GM21526 (cell line): ENCODE results near the gene TMEM52B.
"Not testable (repeated sequence)": the region's sequence is repeated elsewhere in the genome, so short reads cannot be mapped to it uniquely, and the experiment has no call there.

Source experiments
- ATAC-seq: cut with Tn5 transposase; IDR thresholded peaks from one replicate; pipeline ENCODE4 v1.9.1; 2021; ENCODE audit warnings: moderate library complexity; ENCODE audit not compliant: unreplicated experiment, low FRiP score

TMEM52B gene

GRCh38 chr12:10211101-10211939 is 32.5 kb downstream of the TMEM52B start:
- ATAC-seq, result no peak

DNA sequence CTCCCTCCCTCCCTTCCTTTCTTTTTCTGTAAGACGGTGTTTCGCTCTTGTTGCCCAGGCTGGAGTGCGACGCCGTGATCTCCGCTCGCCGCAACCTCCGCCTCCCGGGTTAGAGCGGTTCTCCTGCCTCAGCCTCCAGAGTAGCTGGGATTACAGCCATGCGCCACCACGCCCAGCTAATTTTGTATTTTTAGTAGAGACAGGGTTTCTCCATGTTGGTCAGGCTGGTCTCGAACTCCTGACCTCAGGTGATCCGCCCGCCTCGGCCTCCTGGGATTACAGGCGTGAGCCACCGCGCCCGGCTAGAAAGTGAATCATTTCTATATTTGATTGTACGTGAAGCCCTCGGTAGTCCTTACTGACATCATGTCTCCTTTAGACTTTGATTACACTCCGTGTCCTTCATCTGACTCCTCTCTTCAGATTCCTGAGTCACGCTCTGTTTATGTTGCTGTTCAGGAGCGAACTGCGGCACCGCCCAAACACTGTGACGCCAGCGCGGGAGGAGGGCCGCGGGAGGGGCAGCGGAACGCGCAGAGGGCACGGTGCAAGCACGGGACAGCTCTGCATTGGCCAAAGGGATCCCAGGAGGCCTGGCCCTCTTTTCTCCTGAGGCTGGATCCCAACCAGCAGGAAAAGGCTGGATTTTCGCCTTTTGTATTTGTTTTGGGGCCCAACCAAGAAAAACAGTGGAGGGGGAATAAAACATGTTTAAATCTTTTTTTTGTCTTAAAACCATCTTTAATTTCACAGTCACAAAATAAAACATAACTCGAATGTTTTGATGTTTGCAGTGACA is 33.3 kb downstream of the TMEM52B start:
- ATAC-seq, result peak; percentile 68

- ATAC-seq, result peak; percentile 66
Observed at GRCh38 chr12:10212739-10213131, 33.9 kb downstream of the TMEM52B start, which contains the start of gene GABARAPL1. Gene GABARAPL1, plus strand, starts transcription at chr12:10212877. Its CDS starts 253 bp downstream, at chr12:10213130.

DNA sequence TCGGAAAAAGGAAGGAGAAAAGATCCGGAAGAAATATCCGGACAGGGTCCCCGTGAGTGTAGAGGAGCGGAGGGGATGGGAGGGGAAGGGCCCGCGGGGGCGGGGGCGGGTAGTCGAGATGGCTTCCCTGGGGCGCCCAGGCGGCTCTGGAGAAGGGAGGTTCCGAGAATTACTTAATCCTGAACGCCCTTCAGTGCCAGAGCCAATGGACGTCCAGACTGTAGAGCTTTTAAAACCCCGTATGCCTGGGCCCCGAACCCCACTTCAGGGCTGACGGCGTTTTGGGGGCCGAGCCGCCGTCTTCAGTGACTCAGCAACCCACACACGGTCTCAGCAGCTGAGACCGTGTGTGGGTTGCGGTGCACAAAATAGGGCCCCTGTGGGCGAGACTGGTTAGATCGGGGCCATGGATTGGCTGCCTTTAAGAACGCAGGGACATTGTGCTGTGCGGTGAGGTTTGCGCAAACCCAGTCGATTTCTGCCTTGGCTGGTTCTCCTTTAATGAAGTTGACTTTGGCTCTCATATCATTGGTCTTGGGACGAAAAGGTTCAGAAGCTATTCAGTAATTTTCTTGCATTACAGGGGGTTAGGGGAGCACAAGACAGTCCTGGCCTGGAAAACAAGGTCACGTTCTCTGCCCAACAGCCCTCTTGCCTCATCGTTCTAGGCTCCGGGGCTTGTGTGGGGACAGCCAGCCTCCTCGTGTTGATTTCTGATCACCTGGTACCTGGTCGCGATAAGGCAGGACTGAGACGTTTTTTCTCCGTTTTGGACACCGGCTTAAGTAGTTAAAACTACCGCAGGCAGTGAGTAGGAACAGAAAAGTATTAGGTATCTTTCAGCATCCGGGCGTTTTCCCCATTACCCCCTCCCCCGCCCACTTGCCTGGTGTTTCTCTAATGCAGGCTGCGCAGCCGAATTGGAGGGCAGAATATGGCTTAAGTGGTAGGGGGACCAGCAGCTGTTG is 34.6 kb downstream of the TMEM52B start:
- peak; percentile 48 for ATAC-seq

DNA sequence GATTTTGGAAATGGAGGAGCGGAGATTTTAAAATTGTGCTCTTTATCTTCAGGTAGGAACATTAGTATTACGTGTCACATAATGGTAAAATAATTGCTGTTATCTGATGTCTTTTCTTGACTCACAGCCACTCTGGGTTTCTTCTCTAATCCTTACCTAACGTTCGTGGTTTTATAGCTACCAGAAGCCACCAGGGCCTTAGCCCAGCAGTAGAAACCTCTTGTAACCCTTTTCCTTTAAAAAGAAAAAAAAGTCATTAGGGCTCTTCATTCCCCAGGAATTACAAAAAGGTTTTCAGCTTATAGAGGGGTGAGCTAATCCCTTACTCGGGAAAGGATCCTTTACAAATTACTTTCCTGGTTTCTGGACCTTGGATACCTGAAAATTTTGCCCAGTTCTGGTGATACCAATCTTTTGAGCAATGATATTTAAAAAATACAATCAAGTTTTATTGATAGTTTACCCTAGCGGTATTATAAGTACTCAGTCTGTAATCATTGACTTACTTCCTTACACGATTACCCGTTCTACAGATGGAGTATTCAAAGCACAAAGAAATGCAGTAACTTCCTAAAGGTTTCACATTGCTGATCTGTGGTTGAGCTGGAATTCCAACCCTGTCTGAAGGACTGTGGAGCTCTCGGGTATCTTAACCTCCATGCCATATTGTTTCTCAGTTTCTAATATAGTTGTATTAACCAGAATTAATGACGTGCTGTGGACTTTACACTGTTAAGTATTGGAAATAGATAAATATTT is 35.5 kb downstream of the TMEM52B start:
- ATAC-seq, result no peak

DNA sequence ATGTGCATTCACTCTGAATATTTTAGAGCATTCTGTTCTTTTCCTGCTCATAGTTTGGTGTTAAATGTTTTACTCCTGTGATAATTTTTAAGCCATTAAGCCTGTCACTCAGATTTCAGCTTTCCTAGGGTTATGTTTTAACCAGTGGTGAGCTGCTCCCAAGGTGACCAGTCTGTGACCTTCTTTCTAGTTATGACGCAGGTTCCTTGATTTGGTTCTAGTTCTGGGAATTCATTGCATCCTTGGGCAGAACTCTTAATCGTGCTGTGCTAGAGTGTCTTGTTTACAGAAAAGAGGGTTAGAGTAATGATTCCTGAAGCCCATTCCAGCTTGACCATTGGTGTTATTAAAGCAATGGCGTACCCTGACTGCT is 36.0 kb downstream of the TMEM52B start:
- ATAC-seq, result no peak

DNA sequence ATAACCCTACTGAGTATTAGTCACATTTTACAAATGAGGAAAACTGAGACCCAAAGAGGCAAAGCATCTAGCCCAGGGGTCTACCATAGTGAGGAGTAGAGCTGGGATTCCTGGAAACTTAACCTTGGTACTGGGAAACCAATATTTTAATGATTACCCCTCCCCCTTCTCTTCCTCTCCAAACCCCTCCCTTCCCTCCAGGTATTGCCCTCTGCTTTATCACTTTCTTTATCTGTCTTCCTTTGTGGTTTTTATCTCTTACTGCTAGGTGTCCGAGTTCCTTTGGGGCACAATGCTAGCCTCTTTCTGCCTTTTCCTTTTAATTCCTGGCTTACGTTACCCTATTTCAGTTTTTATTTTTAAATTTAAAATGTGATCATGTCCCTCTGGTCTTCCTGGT is 36.6 kb downstream of the TMEM52B start:
- ATAC-seq, result no peak

GRCh38 chr12:10215946-10216345 is 37.1 kb downstream of the TMEM52B start:
- not testable (repeated sequence) for ATAC-seq

GRCh38 chr12:10218021-10218420 is 39.2 kb downstream of the TMEM52B start:
- ATAC-seq, result no peak

DNA sequence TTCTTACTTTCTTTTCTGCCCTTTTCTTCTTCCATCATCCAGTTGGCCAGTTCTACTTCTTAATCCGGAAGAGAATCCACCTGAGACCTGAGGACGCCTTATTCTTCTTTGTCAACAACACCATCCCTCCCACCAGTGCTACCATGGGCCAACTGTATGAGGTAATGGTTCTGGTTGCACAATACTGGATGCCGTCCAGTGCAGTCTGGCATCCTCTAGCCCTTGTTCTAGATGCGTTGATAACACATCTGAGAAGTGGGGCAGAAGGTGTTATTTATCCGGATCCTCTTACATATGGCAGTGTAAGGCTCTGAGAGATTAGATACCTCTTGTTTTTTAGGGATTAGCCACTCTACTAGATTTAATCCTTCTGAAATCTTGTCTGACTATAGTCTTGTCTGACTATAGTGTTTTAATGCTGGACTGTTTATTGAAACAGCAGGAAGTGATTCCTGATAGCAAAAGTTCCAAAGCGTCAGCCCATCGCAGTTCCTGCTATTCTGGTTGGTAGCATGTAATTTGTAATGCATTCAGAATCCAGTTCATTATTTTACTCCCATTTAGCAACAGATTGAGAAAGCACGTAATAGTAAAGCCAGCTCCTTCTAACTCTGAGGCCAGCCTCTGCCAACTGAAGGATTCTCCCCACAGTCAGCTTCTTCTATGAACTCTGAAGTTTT is 41.7 kb downstream of the TMEM52B start:
- ATAC-seq, result no peak

DNA sequence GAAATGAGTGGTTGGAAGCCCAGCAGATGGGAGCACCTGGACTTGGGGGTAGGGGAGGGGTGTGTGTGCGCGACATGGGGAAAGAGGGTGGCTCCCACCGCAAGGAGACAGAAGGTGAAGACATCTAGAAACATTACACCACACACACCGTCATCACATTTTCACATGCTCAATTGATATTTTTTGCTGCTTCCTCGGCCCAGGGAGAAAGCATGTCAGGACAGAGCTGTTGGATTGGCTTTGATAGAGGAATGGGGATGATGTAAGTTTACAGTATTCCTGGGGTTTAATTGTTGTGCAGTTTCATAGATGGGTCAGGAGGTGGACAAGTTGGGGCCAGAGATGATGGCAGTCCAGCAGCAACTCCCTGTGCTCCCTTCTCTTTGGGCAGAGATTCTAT is 43.0 kb downstream of the TMEM52B start:
- no peak for ATAC-seq

DNA sequence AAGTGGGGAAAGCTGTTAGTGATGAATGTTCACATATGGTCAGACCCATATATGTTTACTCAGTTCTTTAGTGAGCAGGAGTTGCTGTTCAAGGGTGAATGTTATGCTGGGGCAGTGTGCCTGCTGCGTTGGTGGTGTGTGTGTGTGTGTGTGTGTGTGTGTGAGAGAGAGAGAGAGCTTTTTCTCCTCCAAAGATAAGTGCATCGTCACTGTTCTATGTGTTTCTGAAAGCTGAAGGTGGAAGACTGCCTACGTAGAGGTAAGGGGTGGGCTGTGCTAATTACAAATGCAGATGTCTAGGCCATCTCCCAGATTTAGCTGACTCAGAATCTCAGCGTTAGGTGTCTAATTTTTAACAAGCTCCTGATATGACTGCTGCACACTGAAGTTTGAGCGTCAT is 44.4 kb downstream of the TMEM52B start:
- ATAC-seq, result no peak

DNA sequence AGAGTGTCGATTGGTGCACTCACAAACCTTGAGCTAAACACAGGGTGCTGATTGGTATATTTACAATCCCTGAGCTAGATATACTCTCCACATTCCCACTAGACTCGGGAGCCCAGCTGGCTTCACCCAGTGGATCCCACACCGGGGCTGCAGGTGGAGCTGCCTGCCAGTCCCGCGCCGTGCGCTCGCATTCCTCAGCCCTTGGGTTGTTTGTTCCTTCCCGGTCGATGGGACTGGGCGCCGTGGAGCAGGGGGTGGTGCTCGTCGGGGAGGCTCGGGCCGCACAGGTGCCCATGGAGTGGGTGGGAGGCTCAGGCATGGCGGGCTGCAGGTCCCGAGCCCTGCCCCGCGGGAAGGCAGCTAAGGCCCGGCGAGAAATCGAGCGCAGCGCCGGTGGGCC is 46.6 kb downstream of the TMEM52B start:
- ATAC-seq, result not testable (repeated sequence)

DNA sequence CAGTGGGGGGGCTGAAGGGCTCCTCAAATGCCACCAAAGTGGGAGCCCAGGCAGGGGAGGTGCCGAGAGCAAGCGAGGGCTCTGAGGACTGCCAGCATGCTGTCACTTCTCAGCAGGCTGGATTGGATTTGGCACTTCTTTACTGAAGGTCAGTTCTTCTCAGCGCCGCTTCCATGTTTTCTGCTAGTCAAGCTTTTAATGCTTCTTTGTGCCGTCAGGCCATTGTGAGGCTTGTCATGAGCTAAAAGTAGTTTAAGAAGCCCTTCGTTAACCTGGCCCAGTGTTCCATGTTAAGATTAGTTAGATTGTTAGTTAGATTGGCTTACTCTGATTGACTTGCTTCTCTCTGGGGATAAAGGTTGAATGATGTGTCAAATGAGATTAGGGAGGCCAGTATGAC is 47.3 kb downstream of the TMEM52B start:
- ATAC-seq, result no peak

GRCh38 chr12:10226731-10227130 is 47.9 kb downstream of the TMEM52B start:
- ATAC-seq, result no peak

GRCh38 chr12:10227648-10228047 is 48.8 kb downstream of the TMEM52B start:
- ATAC-seq, result no peak

DNA sequence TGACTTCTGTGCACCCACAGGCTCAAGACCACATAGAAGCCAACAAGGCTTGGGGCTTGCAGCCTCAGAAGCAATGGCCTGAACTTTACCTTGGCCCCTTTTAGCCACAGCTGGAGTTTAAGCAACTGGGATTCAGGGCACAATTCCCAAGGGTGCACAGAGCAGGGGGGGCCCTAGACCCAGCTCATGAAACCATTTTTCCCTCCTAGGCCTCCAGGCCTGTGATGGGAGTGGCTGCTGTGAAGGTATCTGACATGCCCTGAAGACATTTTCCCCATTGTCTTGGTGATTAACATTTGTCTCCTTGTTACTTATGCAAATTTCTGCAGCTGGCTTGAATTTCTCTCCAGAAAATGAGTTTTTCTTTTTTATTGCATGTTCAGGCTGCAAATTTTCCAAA is 55.7 kb downstream of the TMEM52B start:
- ATAC-seq, result no peak

DNA sequence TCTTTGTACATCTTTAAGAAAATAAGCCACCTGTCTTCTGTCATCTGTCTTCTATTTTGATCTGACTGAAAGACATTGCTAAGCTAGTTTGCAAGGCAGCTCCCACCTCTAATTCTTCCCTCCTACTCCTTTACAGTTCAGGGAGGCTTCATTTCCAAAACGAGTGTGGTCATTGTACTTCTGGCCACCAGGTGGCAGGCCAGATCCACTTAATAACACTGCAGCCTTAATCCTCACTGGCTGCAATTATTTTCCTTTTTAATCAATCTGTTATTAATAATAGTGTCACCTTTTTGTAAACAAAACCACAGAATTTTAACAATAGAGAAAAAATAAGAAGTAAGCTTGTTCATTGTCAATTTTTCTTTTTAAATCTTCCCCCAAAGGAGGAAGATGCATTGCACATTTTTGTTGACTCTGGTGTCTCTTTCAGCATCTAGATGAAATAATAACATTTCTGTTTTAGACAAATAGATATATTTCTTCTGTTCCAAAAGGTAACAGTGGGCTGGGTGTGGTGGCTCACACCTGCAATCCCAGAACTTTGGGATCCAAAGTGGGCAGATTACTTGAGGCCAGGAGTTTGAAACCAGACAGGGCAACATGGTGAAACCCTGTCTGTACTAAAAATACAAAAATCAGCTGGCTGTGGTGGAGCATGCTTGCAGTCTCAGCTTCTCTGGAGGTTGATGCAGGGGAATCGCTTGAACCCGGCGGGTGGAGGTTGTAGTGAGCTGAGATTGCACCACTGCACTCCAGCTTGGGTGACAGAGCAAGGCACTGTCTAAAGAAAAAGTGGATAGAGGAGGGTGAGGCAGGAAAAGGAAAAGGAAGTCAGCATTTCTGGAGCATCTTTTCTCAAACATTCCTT is 57.2 kb downstream of the TMEM52B start:
- ATAC-seq, result no peak
